ENCODE measurements around the gene DNAL4.

DNAL4 gene

DNA sequence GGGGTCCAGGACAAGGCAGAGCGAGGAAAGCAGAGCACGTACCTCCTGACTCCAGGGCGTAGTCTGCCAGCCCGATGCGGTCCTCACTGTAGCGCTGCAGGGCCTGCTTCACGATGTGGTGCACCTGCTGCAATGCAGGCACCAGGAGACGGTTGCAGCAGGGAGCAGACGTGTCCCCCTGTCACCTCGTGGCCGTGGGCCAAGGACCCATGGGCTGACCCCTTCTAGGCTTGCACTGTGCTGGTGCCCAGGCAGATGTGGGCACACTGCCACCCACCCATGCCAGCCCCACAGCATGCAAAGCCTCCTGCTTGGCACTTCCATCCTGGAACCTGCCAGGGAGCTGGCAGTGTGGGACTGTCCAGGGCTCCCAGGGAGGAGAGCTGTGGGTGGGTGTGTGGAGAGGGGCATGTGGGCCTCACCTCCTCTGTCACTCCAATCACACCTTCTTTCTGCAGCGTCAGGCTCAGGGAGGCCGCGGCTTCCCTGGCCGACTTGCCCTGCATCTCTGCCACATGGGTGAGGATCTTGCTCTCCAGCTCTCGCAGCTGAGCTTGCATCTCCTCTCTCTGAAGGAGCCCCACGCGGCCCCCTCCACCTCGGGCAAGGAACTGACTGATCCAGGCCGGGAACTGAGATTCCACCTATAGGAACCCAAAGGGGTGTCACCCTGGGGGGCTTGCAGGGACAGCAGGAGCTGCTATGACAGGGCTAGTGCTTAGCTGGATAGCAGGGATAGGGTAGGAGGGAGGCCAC lies 54.5 kb downstream of the DNAL4 start:
- TF ChIP-seq, protein P1, sequence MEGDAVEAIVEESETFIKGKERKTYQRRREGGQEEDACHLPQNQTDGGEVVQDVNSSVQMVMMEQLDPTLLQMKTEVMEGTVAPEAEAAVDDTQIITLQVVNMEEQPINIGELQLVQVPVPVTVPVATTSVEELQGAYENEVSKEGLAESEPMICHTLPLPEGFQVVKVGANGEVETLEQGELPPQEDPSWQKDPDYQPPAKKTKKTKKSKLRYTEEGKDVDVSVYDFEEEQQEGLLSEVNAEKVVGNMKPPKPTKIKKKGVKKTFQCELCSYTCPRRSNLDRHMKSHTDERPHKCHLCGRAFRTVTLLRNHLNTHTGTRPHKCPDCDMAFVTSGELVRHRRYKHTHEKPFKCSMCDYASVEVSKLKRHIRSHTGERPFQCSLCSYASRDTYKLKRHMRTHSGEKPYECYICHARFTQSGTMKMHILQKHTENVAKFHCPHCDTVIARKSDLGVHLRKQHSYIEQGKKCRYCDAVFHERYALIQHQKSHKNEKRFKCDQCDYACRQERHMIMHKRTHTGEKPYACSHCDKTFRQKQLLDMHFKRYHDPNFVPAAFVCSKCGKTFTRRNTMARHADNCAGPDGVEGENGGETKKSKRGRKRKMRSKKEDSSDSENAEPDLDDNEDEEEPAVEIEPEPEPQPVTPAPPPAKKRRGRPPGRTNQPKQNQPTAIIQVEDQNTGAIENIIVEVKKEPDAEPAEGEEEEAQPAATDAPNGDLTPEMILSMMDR (IDR thresholded peaks at IDR 0.05; ENCODE audit: low read depth, low read length), result no peak
- DNase-seq (ENCODE audit: extremely low read depth, low read depth), result no peak

DNA sequence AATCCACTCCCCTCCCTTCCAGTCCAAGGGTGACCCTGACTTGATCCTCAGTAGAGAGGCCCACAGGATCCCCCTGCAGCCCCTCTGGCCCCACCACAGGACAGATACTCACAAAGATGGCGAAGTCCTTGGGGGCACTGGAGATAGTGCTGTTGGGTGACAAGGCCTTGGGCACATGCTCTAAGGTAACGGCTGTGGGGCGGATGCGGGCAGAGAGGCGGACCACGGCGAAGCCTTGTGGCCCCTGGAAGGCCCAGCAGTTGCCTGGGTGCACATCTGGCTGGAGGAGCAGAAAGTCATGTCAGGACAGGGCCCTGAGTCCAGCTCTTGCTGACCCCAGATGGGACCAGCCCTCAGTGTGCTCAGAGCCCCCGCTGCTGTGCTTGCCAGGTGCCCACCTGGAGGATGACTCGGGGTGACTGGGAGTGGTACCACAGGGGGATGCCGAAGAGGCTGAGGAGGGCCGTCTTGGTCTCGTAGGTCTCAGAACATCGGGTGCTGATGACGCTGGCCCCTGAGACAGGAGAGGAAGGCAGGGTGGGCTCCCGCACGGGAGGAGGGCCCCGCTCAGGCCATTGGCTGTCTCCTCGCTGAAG lies 55.4 kb downstream of the DNAL4 start:
- DNase-seq (ENCODE audit: extremely low read depth, low read depth), result no peak
- TF ChIP-seq, protein P1 (IDR thresholded peaks at IDR 0.05; ENCODE audit: low read depth, low read length), result no peak

DNA sequence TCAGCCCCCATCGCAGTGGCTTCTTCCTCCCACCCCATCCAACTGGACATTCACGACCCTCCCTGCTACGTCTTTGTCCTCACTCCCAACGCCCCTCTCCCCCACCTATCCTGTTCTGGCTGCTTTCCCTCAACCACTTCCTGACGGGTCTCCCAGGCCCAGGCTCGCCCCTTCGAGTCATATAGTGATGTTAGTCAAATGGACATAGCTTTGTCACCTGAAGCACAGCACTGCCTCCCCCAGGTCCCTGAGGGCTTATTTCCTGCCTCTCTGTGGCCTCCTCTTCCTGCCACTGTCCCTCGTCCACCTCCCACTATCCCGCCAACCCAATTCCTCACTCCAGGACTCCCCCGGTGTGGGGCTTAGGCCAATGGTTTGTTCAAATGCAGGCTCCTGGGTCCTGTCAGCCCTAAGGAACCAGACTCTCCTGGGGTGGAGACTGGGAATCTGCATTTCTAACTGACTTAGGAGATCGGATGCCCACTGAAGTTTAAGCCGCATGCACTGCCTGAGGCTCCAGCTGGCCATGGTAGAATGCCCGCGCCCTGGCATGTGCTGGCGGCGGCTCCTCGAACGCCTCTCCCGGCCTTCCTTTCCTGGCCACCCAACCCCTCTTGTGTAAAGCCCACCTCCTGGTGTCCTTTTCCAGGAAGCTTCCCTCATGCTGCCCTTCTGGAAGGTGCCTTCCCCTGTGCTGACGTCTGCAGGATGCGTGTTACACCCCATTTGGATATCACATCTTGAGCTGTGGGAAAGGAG lies 56.5 kb downstream of the DNAL4 start:
- TF ChIP-seq, protein P1 (IDR thresholded peaks at IDR 0.05; ENCODE audit: low read depth, low read length), result no peak
- DNase-seq (ENCODE audit: extremely low read depth, low read depth), result no peak

DNA sequence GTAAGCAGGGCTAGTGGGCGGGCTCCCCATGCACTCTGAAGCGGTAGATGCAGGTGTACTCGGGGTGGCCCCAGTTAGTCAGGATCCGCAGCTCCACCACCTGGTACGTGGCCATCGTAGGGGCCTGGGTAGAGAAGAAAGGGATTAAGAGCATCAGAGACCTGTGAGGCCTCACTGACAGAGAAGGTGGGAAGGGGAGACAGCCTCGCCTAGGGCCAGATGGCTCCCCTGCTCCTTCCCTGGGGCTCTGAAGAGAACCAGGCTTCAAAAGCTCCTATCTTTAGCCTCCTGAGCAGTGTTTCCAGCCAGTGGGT lies 57.7 kb downstream of the DNAL4 start:
- TF ChIP-seq, protein P1 (IDR thresholded peaks at IDR 0.05; ENCODE audit: low read depth, low read length), result no peak
- no peak for DNase-seq (ENCODE audit: extremely low read depth, low read depth)

DNA sequence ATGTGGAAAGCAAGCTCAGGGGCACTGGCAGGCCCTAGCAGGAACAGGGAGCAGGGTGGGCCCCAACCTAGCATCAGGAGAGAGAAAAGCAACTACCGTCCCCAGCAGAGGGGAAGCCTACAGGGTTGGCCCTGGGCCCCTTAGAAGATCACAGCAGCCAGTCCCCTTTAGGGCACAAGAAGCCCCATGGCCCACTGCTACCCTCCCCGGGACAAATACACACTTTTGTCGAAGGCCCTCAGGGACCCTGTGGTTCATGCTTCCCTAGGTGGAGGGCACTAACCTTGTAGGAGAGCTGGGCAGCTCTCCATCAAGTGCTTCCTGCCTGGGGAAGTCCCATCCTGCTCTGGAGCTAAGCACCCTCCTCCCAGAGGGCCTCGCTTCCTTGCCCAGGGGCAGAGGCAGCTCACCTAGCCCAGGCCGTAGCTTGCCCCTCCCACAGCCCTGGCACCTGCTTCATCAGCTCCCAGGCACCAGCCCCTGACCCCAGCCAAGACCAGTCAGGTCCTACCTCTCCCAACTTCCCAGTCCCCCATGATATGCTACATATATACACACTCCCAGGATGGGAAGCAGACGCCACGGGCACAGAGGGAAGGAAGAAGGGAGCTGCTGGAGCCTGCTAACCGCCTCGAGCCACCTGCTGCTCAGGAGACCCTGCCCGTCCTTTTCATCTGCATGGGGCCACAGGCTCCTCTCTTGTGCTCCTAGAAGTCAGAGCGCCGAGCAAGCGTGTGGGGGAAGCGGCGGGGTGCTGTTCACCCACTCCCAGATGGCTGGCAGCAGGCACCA lies 58.3 kb downstream of the DNAL4 start:
- DNase-seq (ENCODE audit: extremely low read depth, low read depth), result no peak

DNA sequence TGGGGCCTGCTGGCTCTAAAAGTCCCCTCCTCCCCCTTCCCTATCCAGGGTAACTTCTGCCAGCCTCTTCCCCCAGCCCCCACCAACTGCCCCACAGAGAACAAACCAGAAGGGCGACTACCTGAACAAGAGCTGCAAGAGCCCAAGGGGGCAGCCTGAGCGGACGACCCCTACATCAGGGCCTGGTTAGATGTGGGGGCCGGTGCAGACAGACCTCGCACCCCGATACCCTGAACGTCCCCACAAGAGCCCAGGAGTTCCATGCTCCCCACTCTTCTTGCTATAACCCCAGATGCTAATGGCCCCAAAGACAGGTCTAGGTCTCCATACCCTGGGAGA lies 58.8 kb downstream of the DNAL4 start:
- DNase-seq (ENCODE audit: extremely low read depth, low read depth), result no peak
- TF ChIP-seq, protein P1 (IDR thresholded peaks at IDR 0.05; ENCODE audit: low read depth, low read length), result no peak

More for the DNA sequence above, 58.3 kb downstream of the DNAL4 start:
- TF ChIP-seq, protein P1 (IDR thresholded peaks at IDR 0.05; ENCODE audit: low read depth, low read length), result no peak
